HG03439 (cell line): ENCODE measurements around the gene GPT2.

Source experiments
- ATAC-seq: cut with Tn5 transposase; IDR thresholded peaks from one replicate; pipeline ENCODE4 v1.9.1; 2021; ENCODE audit warnings: mild to moderate bottlenecking, moderate library complexity; ENCODE audit not compliant: unreplicated experiment

Gene GPT2

GRCh38 chr16:46883690-46884512 is at the start of gene GPT2:
Gene GPT2 (plus strand): TSS chr16:46884362. CDS start chr16:46884716, 354 bp downstream.
- peak; percentile 98 for ATAC-seq

GRCh38 chr16:46836534-46837530 is 47.3 kb upstream of the GPT2 start:
- no peak for ATAC-seq

GRCh38 chr16:46839986-46840443 is 44.1 kb upstream of the GPT2 start:
- ATAC-seq = no peak

DNA sequence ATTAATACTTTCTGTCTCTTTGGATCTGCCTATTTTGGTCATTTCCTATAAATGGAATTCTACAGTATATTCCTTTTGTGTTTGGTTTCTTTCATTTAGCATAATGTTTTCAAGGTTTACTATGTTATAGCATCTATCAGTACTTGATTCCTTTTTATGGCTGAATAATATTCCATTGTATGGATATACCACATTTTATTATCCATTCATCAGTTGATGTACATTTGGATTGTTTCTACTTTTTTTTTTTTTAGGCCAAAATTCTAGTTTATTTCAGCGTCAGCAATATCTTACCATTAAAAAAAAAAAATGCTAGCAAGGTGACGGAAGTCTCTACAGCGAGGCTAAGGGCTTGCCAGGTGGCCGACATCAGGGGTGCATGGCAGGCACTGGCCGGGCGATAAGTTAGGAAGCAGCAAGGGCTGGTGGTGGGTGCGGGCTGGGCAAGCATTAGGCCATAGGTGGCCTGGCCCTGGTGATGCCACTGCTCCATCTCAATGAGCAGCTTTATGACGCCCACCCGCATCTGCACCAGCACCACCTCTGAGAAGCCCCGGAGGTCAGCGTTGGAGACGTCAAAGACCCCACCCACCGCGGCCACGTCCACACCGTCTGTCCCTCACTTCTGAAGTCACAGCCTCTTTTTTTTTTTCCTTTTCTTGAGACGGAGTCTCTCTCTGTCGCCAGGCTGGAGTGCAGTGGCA is 41.8 kb upstream of the GPT2 start:
- no peak for ATAC-seq

- ATAC-seq = no peak
Measured at GRCh38 chr16:46843898-46844642, 40.1 kb upstream of the GPT2 start.

DNA sequence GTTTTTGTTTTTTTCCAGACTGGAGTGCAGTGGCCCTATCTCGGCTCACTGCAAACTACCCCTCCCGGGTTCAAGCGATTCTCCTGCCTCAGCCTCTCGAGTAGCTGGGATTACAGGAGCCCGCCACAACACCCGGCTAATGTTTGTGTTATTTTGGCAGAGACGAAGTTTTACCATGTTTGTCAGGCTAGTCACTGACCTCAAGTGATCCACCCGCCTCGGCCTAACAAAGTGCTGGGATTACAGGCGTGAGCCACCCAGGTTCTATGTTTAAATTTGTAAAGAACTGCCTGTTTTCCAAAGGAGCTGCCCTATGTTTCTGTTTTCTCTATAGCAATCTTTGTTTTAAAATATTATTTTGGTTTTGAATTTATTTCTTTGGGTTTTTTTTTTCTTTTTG is 39.4 kb upstream of the GPT2 start:
- ATAC-seq = no peak

DNA sequence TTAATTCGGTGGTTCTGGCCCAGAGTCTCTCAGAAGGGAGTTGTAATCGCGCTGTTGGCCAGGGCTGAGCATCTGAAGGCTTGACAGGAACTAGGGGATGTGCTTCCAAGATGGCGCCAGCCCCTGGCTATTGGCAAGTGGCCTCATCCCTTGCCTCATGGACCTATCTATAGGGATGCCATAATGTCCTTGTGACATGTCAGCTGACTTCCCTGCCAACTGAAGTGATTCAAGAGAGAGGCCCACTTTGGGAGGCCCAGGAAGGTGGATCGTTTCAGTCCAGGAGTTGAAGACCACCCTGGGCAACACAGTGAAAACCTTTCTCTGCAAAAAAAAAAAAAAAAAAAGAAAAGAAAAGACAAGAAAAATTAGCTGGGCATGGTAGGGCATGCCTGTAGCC is 38.2 kb upstream of the GPT2 start:
- ATAC-seq = no peak

DNA sequence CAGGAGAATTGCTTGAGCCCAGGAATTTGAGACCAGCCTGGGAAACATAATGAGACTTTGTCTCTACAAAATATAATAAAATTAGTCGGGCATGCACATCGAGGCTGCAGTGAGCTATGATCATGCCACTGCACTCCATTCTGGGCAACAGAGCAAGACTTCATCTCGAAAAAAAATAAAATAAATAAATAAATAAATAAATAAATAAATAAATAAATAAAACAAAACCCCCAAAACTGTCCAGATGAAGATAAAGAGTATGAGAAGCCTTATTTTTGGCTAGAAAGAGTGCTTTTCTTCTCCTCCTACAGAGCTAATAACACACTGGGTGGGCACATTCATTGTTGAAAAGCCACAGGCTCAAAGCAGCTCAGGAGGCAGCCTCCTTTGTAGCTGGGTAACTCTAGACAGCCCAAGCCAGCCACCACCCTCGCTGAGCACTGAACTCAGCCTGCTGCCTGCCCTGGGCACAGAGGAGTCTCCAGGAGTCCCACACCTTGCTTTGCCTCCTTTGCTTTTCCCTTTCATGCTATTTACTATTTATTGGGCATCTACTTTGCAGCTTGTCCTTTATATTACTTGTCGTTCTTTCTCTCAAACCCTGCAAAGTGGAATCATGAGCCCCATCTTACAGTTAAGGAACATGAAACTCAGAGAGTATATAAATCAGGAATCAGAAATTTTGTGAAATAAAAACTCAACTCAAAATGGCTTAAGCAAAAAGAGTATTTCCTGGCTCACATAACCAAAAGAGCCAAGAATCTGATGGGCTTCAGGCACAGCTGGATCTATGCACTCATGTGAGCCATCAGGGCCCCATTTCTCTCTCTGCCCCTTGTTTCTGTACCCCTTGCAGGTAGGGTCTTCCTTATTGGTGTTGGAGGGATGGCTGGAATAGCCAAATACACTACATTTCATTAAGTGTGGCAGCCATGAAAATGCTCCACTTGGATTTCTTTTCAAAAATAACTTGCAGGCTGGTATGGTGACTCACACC is 35.1 kb upstream of the GPT2 start:
- no peak for ATAC-seq

DNA sequence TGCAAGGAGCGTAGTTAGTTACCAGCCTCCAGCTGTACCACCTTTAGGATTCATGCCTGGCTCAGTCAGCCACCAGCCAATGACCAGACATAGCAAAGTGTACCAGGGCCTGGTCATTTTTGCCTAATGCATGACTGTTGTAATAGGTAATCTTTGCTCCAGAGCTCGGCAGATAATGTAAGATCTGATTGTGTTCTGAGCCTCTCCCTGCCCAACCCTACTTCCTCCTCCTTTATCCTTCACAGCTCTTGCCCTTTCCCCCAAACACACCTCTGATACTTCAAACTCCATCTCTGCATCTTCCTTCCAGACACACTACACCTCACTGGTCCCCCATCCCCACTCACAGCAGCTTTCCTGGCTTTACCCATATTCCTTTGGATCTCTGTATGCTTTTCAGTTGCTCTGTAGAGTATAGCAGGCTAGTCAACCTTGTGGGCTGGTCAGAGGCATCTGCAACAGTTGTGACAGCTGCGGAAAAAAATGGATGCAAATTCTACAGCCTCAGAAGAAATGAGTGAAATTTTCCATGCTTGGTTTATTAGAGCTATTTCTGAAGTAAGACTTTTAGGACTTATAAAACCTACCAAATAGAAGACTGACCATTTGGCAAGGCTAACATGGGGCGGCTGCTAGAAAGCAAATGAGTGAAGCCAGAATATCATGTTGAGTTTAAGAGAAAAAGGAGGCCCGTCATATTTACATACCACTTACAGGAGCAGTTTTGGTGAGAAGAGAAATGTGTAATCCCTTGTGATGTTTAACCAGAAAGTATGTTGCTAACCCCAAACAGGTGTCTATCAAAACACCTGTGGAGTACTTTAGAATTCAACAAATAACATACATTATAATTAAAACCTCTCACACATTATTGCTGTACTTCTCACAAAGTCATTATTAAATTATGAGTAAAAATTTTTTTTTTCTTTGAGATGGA is 33.3 kb upstream of the GPT2 start:
- ATAC-seq = no peak

DNA sequence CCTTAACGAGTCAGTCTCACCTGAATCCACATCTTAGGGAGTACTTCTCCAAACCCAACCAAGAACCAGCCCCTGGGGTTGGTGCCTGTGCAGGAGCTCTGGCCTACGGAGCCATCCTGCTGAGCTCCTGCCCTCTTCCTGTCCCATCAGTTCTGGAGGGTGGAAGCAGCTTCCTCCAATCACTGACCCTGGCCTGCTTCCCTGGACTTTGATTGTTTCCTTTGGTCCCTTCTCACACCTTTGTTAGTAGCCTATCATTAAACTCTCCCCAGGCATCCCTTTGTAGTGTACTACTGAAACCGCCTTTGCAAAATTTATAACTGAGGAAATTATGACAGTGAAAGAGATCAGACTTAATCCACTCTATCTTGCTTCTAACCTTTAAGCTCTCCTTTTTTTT is 32.0 kb upstream of the GPT2 start:
- ATAC-seq = no peak

- ATAC-seq = no peak
Measured at GRCh38 chr16:46853713-46854443, 30.3 kb upstream of the GPT2 start.

DNA sequence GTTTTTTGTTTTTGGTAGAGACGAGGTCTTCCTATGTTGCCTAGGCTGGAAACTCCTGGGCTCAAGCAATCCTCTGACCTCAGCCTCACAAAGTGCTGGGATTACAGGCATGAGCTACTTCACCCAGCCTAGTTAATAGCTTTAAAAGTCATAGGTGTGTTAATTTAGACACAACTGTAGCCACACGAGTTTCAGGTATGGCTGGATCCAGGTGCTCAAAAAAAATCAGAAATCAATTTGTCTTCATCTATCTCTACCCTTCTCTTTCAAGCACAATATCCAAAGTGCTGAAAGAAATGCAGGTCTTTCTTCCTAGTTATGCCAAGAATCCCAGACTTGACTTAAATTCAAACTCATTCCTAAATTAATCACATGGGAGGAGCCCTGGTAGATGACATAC is 29.3 kb upstream of the GPT2 start:
- ATAC-seq = no peak

GRCh38 chr16:46855389-46855788 is 28.8 kb upstream of the GPT2 start:
- ATAC-seq = no peak

DNA sequence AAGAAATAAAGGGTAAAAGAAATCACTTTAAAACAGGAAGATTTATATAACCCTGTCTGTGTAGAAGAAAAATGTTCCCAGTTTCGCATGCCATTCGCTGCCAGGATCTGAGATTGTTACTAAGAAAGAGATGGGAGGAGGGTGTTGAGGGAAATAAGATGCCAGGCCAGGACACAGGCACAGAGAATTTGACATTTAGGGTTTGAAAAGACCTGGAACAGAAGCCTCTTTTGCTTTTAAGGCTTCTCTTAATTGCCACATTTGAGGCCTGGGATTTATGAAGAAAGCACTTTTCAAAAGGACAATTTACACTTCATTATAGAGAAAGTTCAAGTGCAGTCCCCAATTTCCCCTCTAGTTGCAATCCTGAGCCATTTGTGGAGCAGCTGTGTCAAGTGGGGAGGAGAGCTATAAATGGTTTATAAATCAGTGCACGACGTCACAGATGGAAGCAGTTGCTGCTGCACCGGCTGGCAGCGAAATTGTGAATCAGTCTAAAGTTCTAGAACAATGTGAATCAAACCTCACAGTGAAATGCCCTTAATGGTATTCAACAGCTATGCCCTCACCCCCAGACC is 26.7 kb upstream of the GPT2 start:
- no peak for ATAC-seq

- no peak for ATAC-seq
Measured at GRCh38 chr16:46858151-46858550, 26.0 kb upstream of the GPT2 start.

- ATAC-seq = no peak
Measured at GRCh38 chr16:46859719-46860152, 24.4 kb upstream of the GPT2 start.
